KG1 (cell line): ENCODE measurements around the gene PXN.
"Not testable (repeated sequence)": the region's sequence is repeated elsewhere in the genome, so short reads cannot be mapped to it uniquely, and the experiment has no call there.

Source experiments
- DNase-seq: peaks from one replicate; lab custom pipeline; 2025; lab: John Stamatoyannopoulos, UW

The PXN gene

DNA sequence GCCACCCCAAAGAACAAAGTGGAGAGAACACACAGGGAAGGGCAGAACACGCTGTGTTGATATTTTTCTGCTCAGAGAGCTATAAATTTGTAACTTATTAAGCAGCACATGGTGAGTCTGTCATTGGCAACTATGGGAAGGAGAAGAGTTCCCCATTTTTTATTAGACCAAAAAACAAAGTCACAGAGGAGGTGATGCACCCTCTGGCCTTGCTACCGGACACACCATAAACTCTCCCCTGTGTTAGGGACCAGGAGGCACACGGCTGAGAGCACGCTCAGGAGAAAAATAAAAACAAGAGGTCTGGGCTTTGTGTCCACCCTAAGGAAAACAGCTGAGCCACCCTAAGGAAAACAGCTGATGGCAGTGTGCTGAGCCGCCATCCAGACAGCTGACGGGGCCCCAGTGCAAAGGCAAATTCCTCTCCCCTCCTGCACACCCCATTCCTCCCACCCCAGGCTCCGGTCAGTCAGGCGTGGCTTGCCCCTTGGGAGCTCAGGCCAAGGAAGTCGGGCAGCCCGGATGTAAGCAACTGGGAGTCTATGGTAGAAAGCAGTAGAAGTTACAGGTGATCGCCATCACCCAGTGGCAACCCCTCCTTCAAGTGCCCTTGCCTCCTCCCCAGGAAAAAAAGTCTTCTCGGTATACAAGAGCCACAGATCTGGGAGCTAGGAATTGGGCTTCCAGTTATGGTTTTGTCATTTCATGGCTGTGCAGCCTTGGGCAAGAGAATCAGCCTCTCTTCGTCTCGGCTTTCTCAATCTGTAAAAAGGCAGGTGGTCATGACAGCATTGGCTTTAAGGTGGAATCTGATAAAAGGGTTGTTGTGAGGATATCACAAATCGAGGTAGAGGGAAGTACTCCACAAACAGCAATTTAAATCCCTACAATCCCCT lies 2.4 kb downstream of the PXN start:
- DNase-seq = no peak

DNA sequence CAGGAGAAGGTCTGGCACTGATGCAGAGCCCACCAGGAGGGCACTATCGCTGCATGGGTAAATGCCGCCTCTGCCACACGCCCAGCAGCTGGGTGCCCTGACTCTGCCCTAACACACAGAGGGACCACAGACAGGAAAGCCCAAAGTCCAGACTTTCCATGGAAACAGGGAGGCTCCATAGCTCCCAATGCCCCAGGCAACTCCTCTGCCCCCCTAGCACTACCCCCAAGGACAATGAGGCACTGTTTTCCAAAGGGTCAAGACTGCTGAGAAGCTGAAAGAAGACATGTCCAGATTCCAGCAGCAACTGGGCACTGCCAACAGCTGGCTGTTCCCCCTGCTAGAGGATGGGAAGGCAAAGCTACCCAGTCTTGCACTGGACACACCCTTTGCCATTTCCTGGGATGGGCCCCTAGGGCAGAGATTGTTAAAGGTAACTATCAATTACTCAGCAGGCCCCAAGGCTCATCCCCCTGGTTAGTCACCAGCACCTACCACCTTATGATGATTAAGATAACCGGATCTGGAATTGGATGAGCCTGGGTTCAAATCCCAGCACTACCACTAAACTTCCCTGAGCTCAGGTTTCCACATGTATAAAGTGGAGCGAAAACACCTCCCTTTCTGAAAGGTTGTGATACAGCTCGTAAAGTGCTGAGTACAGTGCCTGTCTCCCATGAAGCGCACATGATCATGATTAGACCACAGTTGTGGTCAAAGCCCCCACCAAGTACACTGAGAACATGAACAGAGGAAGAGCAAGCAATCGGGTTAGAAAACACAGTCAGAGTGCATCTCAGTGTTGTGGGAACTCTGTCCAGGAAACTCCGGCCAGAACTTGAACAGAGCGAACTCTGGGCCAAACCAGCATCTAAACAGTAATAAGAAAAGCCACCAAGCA lies 3.3 kb downstream of the PXN start:
- no peak for DNase-seq

GRCh38 chr12:120260607-120261006 lies 4.9 kb downstream of the PXN start:
- DNase-seq = no peak

- no peak for DNase-seq
Measured at GRCh38 chr12:120259418-120260202, 5.9 kb downstream of the PXN start.

- DNase-seq = no peak
Measured at GRCh38 chr12:120258323-120258896, 7.1 kb downstream of the PXN start.

DNA sequence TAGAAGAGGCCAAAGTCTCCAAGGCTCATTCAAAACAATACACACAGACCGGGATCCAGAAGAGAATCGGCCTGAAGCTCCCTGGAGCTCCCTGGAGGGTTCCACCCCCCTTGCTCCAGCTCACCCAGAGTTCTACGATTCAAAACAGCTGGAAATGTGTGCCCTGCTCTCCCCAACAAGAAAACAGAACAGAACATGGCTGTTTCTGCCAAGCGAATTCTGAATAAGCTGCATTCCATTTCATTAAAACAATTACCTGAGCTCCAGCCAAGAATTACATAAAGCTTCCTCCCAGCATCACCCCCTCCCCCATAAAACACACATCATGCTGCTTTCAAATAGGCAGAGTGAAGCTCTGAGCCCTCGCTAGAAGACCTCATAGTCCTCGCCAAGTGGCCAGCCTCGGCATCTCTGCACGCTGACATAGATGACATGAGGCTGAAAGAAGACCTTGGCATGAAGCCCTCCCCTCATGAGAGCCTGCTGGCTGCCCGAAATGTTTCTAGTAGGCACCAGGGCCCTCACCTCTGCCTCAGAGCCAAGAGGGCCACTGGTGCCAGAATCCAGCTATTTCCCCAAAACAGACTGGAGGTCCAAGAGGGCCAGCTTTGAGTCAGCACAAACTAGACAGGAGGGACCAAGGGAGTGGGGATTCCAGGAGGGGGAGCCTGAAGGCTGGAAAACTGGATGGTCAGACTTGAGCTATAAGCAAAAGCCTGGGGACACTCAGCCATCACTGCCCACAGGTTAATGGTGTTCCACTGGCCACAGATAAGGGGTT lies 8.3 kb downstream of the PXN start:
- no peak for DNase-seq

GRCh38 chr12:120254809-120255208 lies 10.7 kb downstream of the PXN start:
- no peak for DNase-seq

DNA sequence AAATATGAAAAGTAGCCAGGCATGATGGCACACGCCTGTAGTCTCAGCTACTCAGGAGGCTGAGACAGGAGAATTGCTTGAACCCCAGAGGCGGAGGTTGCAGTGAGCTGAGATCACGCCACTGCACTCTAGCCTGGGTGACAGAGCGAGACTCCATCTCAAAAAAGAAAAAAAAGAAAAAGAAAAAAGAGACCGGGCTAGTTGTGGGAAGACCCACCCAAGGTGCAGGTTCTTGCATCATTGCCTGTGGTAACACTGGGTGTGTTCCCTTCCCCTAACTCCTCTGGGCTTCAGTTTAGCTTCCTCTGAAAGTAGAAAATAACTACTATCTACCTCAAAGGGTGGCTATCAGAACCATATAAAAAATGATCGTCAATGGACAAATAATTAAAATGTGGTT lies 12.2 kb downstream of the PXN start:
- DNase-seq = not testable (repeated sequence)

- no peak for DNase-seq
Measured at GRCh38 chr12:120252071-120252906, 13.2 kb downstream of the PXN start.

DNA sequence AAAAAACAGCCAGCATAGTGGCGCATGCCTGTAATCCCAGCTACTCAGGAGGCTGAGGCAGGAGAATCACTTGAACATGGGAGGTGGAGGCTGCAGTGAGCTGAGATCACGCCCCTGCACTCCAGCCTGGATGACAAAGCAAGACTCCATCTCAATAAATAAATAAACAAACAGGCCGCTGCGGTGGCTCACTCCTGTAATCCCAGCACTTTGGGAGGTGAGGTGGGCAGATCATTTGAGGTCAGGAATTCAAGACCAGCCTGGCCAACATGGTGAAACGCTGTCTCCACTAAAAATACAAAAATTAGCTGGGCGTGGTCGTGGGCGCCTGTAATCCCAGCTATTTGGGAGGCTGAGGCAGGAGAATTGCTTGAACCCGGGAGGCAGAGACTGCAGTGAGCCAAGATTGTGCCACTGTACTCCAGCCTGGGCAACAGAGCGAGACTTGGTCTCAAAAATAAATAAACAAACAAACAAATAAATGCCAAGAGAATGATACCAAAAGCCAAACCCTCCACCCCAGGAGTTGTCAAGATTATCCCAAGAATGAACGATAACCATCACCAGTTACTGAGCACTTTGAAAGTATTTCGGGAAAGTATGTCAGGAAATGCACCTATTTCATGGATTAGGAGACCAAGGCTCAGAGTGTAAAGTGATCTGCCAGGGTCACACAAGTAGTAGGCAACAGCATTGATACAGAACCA lies 14.0 kb downstream of the PXN start:
- DNase-seq = not testable (repeated sequence)

DNA sequence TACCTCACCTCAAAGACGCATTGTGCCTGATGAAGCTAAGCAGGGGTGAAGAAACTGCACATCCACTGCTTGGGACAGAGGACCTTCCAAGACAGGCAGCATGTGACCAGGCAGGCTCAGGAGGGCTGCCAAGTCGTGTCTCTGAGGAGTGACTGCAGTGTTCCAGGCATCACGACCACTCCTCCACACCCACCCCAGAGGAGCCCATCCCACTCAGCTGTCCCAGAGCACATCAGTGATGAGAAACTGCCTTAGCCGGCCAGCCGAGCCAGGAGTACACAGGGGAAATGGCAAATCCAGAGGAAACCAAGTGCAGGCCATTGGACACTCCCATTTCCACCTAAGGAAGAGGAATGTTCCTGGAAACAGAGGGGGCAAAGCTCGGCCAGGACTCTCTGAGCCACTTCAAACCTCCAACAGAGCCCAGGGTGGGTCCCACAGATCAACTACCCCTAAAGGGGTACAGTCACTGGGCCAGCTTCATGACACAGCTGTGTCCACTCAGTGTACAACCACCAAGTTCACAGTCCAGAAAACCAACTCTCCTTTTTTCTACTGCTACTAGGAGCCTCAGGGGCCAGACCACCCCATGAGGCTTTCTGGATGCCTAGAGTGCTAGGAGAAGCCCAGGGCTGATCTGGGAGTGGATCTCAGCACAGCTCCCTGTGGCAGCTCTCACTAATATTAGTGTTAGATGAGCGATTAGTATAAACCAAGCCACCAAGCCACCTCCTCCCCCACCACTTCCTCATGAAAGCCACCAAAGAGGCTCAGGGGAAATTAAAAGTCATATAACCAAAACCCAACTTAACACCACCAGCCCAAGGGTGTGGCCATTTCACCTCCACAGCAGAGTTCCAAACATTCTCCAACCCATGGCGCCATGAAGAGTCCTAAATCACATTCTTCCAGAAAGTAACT lies 15.4 kb downstream of the PXN start:
- no peak for DNase-seq

- no peak for DNase-seq
Measured at GRCh38 chr12:120249266-120249874, 16.2 kb downstream of the PXN start.

GRCh38 chr12:120247621-120248030 lies 17.9 kb downstream of the PXN start:
- DNase-seq = no peak

GRCh38 chr12:120247183-120247582 lies 18.3 kb downstream of the PXN start:
- DNase-seq = no peak

GRCh38 chr12:120246705-120247104 lies 18.8 kb downstream of the PXN start:
- DNase-seq = not testable (repeated sequence)

GRCh38 chr12:120242971-120243699 lies 22.4 kb downstream of the PXN start:
- DNase-seq = no peak

DNA sequence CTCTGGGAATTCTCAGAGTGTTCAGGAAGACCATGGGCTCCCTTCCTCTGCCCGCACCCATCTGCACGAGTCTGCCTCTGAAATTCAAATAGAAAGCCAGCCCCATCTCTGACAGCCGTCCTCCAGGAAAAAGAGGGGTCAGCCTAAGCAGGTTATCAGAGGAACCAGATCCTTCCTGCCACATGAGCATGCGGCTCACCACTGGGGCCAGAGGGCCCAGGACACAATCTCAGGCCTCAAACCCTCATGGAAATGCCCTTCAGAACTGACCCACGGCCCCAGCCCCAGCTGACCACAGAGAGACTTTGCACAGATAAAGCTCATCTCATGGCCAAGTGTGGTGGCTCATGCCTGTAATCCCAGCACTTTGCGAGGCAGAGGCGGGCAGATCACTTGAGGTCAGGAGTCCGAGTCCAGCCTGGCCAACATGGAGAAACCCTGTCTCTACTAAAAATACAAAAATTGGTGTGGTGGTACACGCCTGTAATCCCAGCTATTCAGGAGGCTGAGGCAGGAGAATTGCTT lies 23.2 kb downstream of the PXN start:
- no peak for DNase-seq
